A673 (cell line): ENCODE results near the gene CTNNA3. TPM values are rescaled to one million over a fixed set of nuclear protein-coding genes. Genes with fewer than 3 reads are reported as not detected.

ENCODE experiments used
- BruUV-seq: library from RNA; stranded (reverse); fragments of 400-500 nt; replicated peaks from 2 replicates; lab custom pipeline; 2021; lab: Mats Ljungman, UMichigan
- CTCF ChIA-PET: fragments of 300-600 bp; sonication (Branson Sonifier 250); formaldehyde crosslinking; loops from one replicate; lab custom pipeline; 2022; ENCODE audit warnings: antibody characterized with exemption; lab: Charles Lee
- POLR2A ChIA-PET: fragments of 300-600 bp; sonication (Branson Sonifier 250); formaldehyde crosslinking; loops from one replicate; lab custom pipeline; 2022; ENCODE audit warnings: antibody characterized with exemption; ENCODE audit not compliant: low non-redundant PET; lab: Charles Lee
- DNase-seq: peaks from one replicate; pipeline ENCODE4 v3.0.0-alpha.2; 2015; ENCODE audit warnings: low spot score
- H3K27ac ChIP-seq: fragments of 200-600 bp; sonication (generic); 2 replicates; pipeline ENCODE4 v1.5.1; 2016; ENCODE audit warnings: mixed run types, low read depth, mild to moderate bottlenecking, mixed read lengths, antibody characterized with exemption, low read length; ENCODE audit not compliant: poor library complexity, severe bottlenecking
- H3K27me3 ChIP-seq: fragments of 200-600 bp; sonication (generic); replicated peaks from 2 replicates; pipeline ENCODE4 v1.6.1; 2017; ENCODE audit warnings: mixed run types, low read depth, mild to moderate bottlenecking, mixed read lengths, antibody characterized with exemption, low read length; ENCODE audit not compliant: insufficient read depth, poor library complexity
- H3K36me3 ChIP-seq: fragments of 200-600 bp; sonication (generic); 2 replicates; pipeline ENCODE4 v1.6.1; 2016; ENCODE audit warnings: mixed run types, mild to moderate bottlenecking, mixed read lengths, antibody characterized with exemption, low read length; ENCODE audit not compliant: insufficient read depth, poor library complexity, severe bottlenecking
- H3K4me1 ChIP-seq: fragments of 200-600 bp; sonication (generic); 2 replicates; pipeline ENCODE4 v1.6.1; 2017; ENCODE audit warnings: mixed run types, mild to moderate bottlenecking, mixed read lengths, antibody characterized with exemption, low read length; ENCODE audit not compliant: insufficient read depth, poor library complexity, severe bottlenecking
- H3K4me3 ChIP-seq: fragments of 200-600 bp; sonication (generic); 2 replicates; pipeline ENCODE4 v1.5.1; 2016; ENCODE audit warnings: low read depth, mixed run types, mild to moderate bottlenecking, mixed read lengths, low read length; ENCODE audit not compliant: poor library complexity, severe bottlenecking
- H3K9me3 ChIP-seq: fragments of 200-600 bp; sonication (generic); 2 replicates; pipeline ENCODE4 v1.6.1; 2016; ENCODE audit warnings: mixed run types, low read depth, mild to moderate bottlenecking, mixed read lengths, antibody characterized with exemption, low read length; ENCODE audit not compliant: poor library complexity, severe bottlenecking
- EZH2 ChIP-seq: fragments of 200-600 bp; sonication (generic); IDR thresholded peaks from 2 replicates; pipeline ENCODE4 v1.6.1; 2017; ENCODE audit warnings: borderline replicate concordance, low read depth, mild to moderate bottlenecking, mixed read lengths, antibody characterized with exemption, low read length; ENCODE audit not compliant: poor library complexity, severe bottlenecking
- intact Hi-C: fragments of 100-400 bp; cut with micrococcal nuclease; formaldehyde crosslinking; loops from one replicate; pipeline ENCODE4 v1.10.0; 2022; ENCODE audit not compliant: unreplicated experiment
- total RNA-seq: library from RNA; stranded (reverse); gene quantifications from 2 replicates; pipeline ENCODE4 v1.2.3, GENCODE V29; 2021
- TF ChIP-seq, protein P1 (sequence below): fragments of 300-800, 200-600 bp; sonication (generic); conservative IDR thresholded peaks from 2 replicates; pipeline ENCODE4 v1.5.1; 2017; ENCODE audit warnings: low read depth, mild to moderate bottlenecking, antibody characterized with exemption, low read length, moderate library complexity, mixed read lengths

Gene CTNNA3
- total RNA-seq, 1 experiment from 2014 or later, result not detected

GRCh38 chr10:65968437-65968836 is 1727.6 kb downstream of the CTNNA3 start:
- POLR2A ChIA-PET, result no interaction called here
- no peak for TF ChIP-seq EZH2
- Histone ChIP-seq H3K9me3 (peaks cover 4% of the 10 kb centered on the region), H3K27me3 (no peaks in the 10 kb centered on the region), H3K27ac (no peak overlapping the region), H3K4me1 (no peaks in the 10 kb centered on the region), H3K36me3 (no peaks in the 10 kb centered on the region), H3K4me3 (no peak overlapping the region)
- intact Hi-C loops, result no loop called here
- no peak for DNase-seq
- CTCF ChIA-PET, result no interaction called here
- no TSS peak for BruUV-seq

- BruUV-seq, result no TSS peak
- no peak overlapping the region for H3K4me3 ChIP-seq
- H3K4me1 ChIP-seq, result no peaks in the 10 kb centered on the region
- TF ChIP-seq, protein P1, sequence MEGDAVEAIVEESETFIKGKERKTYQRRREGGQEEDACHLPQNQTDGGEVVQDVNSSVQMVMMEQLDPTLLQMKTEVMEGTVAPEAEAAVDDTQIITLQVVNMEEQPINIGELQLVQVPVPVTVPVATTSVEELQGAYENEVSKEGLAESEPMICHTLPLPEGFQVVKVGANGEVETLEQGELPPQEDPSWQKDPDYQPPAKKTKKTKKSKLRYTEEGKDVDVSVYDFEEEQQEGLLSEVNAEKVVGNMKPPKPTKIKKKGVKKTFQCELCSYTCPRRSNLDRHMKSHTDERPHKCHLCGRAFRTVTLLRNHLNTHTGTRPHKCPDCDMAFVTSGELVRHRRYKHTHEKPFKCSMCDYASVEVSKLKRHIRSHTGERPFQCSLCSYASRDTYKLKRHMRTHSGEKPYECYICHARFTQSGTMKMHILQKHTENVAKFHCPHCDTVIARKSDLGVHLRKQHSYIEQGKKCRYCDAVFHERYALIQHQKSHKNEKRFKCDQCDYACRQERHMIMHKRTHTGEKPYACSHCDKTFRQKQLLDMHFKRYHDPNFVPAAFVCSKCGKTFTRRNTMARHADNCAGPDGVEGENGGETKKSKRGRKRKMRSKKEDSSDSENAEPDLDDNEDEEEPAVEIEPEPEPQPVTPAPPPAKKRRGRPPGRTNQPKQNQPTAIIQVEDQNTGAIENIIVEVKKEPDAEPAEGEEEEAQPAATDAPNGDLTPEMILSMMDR, result no peak
- TF ChIP-seq EZH2, result no peak
- DNase-seq, result no peak
- POLR2A ChIA-PET, result no interaction called here
- H3K27ac ChIP-seq, result no peak overlapping the region
- intact Hi-C loops, result no loop called here
- H3K36me3 ChIP-seq, result no peaks in the 10 kb centered on the region
- H3K9me3 ChIP-seq, result peaks cover 4% of the 10 kb centered on the region
- CTCF ChIA-PET, result no interaction called here
- H3K27me3 ChIP-seq, result no peaks in the 10 kb centered on the region
Observed at GRCh38 chr10:65964205-65964604, 1731.8 kb downstream of the CTNNA3 start.

DNA sequence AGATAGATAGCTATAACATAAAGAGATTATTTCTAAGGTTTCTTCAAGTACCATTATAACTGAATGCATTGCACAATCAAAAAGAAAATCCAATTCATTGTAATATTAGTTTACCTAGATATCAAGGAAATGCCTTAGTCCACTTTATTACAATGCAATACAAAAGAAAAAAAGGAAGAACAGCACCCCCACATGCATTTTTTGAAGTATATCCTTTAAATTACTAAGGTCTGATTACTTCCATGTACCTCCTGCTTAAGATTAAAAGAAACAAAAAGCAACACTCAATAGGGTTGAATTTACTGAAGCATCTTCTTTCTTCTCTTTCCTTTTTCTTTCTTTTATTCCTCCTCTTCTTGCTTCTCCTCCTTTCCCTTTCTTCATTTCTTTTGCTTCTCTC is 1743.9 kb downstream of the CTNNA3 start:
- Histone ChIP-seq H3K4me1 (no peaks in the 10 kb centered on the region), H3K27me3 (no peaks in the 10 kb centered on the region), H3K27ac (no peak overlapping the region), H3K4me3 (no peak overlapping the region), H3K9me3 (peaks cover 4% of the 10 kb centered on the region), H3K36me3 (no peaks in the 10 kb centered on the region)
- POLR2A ChIA-PET, result no interaction called here
- intact Hi-C loops, result no loop called here
- no peak for TF ChIP-seq EZH2
- TF ChIP-seq, protein P1, result no peak
- no TSS peak for BruUV-seq
- CTCF ChIA-PET, result no interaction called here
- DNase-seq, result no peak

- Histone ChIP-seq H3K27me3 (no peaks in the 10 kb centered on the region), H3K36me3 (no peaks in the 10 kb centered on the region), H3K4me1 (no peaks in the 10 kb centered on the region), H3K9me3 (peaks cover 9% of the 10 kb centered on the region), H3K4me3 (no peak overlapping the region), H3K27ac (no peak overlapping the region)
- intact Hi-C loops, result no loop called here
- no TSS peak for BruUV-seq
- no peak for DNase-seq
- CTCF ChIA-PET, result no interaction called here
- POLR2A ChIA-PET, result no interaction called here
- TF ChIP-seq, protein P1, result no peak
- TF ChIP-seq EZH2, result no peak
Observed at GRCh38 chr10:65950075-65950474, 1745.9 kb downstream of the CTNNA3 start.
